Activated naive CD4-positive, alpha-beta T cell treated with anti-CD3 and anti-CD28 coated beads, Interleukin-2, amount 50 U/mL, for 24 hours (primary cell): ENCODE measurements around the gene SORL1.

Source experiments
- H3K27ac Mint-ChIP-seq: one replicate; pipeline ENCODE4 v1.8.0; 2021; ENCODE audit warnings: mild to moderate bottlenecking, mixed read lengths
- H3K27me3 Mint-ChIP-seq: one replicate; pipeline ENCODE4 v1.8.0; 2021; ENCODE audit warnings: mixed read lengths
- H3K36me3 Mint-ChIP-seq: one replicate; pipeline ENCODE4 v1.8.0; 2021; ENCODE audit warnings: mixed read lengths
- H3K4me1 Mint-ChIP-seq: one replicate; pipeline ENCODE4 v1.8.0; 2021; ENCODE audit warnings: mixed read lengths
- H3K4me3 Mint-ChIP-seq: one replicate; pipeline ENCODE4 v1.8.0; 2021; ENCODE audit warnings: mild to moderate bottlenecking, mixed read lengths
- H3K9me3 Mint-ChIP-seq: one replicate; pipeline ENCODE4 v1.8.0; 2021; ENCODE audit warnings: mixed read lengths

Gene SORL1

GRCh38 chr11:121515335-121515671, 63.2 kb downstream of the SORL1 start:
- no peak overlapping the region for H3K4me3 Mint-ChIP-seq
- H3K27me3 Mint-ChIP-seq = no peaks in the 10 kb centered on the region
- H3K9me3 Mint-ChIP-seq = no peaks in the 10 kb centered on the region

GRCh38 chr11:121517996-121518395, 65.9 kb downstream of the SORL1 start:
- Mint-ChIP-seq H3K36me3 (peaks cover 39% of the 10 kb centered on the region), H3K9me3 (no peaks in the 10 kb centered on the region), H3K4me3 (no peak overlapping the region), H3K27ac (peak overlapping the region; percentile 80), H3K27me3 (no peaks in the 10 kb centered on the region), H3K4me1 (peaks cover 71% of the 10 kb centered on the region)

More at GRCh38 chr11:121515335-121515671, 63.2 kb downstream of the SORL1 start:
- Mint-ChIP-seq H3K4me1 (peaks cover 71% of the 10 kb centered on the region), H3K36me3 (peaks cover 44% of the 10 kb centered on the region), H3K27ac (peak overlapping the region; percentile 27)

DNA sequence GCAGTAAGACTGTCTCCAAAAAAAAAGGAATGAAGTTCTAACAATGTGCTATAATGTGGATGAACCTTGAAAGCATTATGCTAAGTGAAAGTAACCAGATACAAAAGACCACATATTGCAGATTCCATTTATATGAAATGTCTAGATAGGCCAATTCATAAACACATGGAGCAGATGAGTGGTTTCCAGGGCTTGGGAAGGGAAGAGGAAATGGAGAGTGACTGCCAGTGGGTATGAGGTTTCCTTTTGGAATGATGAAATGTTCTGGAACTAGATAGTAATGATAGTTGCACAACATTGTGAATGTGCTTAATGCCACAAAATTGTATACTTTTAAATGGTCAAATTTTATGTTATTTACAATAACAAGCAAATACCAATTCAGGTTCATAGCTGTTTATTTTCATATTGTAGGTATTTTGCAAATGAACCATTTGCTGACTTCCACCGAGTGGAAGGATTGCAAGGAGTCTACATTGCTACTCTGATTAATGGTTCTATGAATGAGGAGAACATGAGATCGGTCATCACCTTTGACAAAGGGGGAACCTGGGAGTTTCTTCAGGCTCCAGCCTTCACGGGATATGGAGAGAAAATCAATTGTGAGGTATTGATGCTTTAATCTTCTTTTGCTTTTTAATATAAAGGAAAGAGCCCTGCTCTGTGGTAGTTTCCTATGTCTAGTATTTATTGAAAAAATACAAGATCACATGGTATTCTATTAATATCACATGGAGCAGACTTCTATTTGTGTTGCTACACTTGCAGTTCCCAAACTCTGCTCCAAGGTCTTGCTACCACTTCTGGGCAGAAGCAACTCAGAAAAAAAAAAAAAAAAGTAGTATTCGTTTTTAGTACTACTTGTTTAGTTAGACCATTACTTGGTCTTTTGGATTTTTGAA, 68.4 kb downstream of the SORL1 start:
- Mint-ChIP-seq H3K36me3 (peaks cover 46% of the 10 kb centered on the region), H3K4me3 (no peak overlapping the region), H3K27me3 (no peaks in the 10 kb centered on the region), H3K27ac (peak overlapping the region; percentile 93), H3K4me1 (peaks cover 46% of the 10 kb centered on the region), H3K9me3 (no peaks in the 10 kb centered on the region)

GRCh38 chr11:121521145-121522042, 69.3 kb downstream of the SORL1 start:
- Mint-ChIP-seq H3K4me1 (peaks cover 39% of the 10 kb centered on the region), H3K27ac (peak overlapping the region; percentile 87), H3K4me3 (no peak overlapping the region), H3K27me3 (no peaks in the 10 kb centered on the region), H3K36me3 (peaks cover 48% of the 10 kb centered on the region), H3K9me3 (no peaks in the 10 kb centered on the region)

DNA sequence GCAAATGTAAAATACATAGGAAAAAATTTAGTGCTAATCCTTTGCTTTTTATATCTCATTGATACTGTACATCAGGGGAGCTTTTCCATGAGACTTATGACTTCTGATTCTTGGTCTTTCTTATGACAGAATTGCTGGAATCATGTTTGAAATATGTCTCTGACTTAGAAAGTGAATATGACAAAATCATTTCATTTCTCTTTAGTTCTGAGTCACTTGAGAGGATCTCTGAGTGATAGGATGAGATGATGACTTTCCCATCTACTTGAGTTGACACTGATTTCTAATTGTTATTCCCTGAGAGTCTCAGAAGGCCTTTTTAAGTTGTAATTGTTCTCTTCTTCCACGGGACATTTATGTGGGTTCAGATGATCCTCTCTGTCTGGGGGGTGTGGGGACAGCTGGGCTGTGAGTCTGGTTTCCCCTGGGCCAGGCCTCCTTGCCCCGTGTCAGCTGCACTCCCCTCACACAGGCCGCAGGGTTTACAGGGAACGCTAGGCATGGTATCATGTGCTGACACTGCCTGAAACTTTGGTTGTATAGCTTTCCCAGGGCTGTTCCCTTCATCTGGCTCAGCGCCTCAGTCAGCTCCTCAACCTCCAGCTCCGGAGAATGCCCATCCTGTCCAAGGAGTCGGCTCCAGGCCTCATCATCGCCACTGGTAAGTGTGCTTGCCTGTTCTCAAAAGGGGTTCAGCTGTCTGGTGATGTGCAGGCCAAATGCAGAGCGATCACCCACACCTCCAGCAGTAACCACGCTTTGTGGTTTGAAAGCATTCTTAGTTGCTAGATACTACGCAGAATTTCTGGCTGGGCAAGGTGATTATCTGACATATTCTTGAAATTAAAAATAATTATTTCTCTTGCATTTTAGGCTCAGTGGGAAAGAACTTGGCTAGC, 70.2 kb downstream of the SORL1 start:
- H3K4me3 Mint-ChIP-seq = no peak overlapping the region
- no peaks in the 10 kb centered on the region for H3K27me3 Mint-ChIP-seq
- H3K36me3 Mint-ChIP-seq = peaks cover 48% of the 10 kb centered on the region
- peaks cover 42% of the 10 kb centered on the region for H3K4me1 Mint-ChIP-seq
- H3K27ac Mint-ChIP-seq = peak overlapping the region; percentile 87
- H3K9me3 Mint-ChIP-seq = no peaks in the 10 kb centered on the region

DNA sequence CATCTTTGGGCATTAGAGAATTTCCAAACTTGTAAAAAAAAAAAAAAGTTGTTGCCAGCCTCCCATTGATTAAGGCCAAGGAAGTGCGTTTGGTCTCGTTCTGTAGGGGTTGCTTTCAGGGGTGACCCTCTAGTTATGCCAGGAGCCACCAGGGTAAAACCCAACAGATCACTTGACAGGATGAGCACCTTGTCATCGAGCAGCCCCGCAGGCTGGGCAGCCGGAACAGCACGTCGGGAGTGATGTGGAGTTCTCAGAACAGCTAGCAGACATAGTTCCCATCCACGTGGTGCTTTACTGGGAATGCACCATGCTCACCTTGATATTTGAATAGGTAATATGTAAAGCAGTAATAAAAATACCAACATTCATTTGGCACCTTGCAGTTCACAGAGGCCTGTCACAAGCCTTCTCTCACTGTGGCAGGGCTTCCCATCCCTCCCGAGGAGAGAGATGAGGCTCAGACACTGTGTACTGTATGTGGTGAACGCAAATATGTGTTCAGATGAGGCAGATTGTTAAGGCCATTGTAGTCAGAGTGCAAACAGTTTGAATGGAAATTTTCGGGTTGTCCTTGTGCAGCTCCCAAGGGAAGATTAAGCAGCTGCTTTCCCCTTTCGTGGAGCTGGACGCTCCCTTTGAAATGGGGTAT, 71.6 kb downstream of the SORL1 start:
- no peaks in the 10 kb centered on the region for H3K27me3 Mint-ChIP-seq
- peaks cover 47% of the 10 kb centered on the region for H3K36me3 Mint-ChIP-seq
- H3K4me1 Mint-ChIP-seq = peaks cover 35% of the 10 kb centered on the region
- H3K27ac Mint-ChIP-seq = peak overlapping the region; percentile 59
- no peak overlapping the region for H3K4me3 Mint-ChIP-seq
- H3K9me3 Mint-ChIP-seq = no peaks in the 10 kb centered on the region

DNA sequence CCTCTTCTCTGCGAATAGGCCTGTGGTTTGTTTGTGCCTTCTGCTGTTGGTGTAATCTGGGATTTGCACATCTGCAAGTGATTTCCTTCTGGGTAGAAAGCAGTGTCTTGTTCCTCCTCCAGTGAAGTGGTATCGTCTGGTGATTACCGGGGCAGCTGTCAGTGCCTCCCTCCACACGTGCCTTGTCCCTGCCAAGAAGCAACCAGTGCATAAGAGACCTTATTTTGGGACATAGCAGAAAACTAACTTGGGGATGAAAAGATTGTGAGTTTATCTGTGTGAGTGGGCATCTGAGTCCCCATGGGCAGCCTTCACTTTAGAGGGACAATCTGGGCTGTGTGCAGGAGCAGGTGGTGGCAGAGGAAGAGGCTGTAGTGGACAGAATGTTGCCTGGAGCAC, 72.1 kb downstream of the SORL1 start:
- Mint-ChIP-seq H3K9me3 (no peaks in the 10 kb centered on the region), H3K36me3 (peaks cover 50% of the 10 kb centered on the region), H3K27ac (peak overlapping the region; percentile 59), H3K4me3 (no peak overlapping the region), H3K27me3 (no peaks in the 10 kb centered on the region), H3K4me1 (peaks cover 35% of the 10 kb centered on the region)

- Mint-ChIP-seq H3K4me1 (peaks cover 38% of the 10 kb centered on the region), H3K36me3 (peaks cover 56% of the 10 kb centered on the region), H3K9me3 (peaks cover 8% of the 10 kb centered on the region), H3K27ac (no peak overlapping the region), H3K27me3 (no peaks in the 10 kb centered on the region), H3K4me3 (no peak overlapping the region)
Observed at GRCh38 chr11:121525376-121525775, 73.3 kb downstream of the SORL1 start.

- no peak overlapping the region for H3K4me3 Mint-ChIP-seq
- peaks cover 13% of the 10 kb centered on the region for H3K9me3 Mint-ChIP-seq
- no peaks in the 10 kb centered on the region for H3K27me3 Mint-ChIP-seq
- H3K27ac Mint-ChIP-seq = peak overlapping the region; percentile 52
- H3K4me1 Mint-ChIP-seq = peaks cover 51% of the 10 kb centered on the region
- H3K36me3 Mint-ChIP-seq = peaks cover 45% of the 10 kb centered on the region
Observed at GRCh38 chr11:121530257-121530656, 78.1 kb downstream of the SORL1 start.

DNA sequence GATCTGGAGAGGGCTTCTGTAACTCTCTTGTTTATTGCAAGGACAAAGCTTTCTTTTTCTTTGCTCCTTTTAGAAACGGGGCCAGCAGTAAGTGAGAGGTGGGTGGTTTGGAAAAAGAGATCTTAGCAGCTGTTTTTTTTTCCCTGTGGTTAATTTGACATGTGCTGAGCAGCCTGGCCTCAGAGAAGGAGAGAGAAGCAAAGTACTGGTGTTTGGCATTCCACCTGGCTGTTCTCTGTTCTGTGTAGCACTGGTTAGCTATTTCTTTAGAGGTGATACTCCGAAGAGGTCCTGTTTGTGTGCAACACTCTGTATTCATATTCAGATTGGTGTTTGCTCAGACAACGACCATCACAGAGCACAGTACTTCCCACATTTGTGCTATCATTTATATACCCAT, 81.5 kb downstream of the SORL1 start:
- Mint-ChIP-seq H3K4me1 (peaks cover 63% of the 10 kb centered on the region), H3K27me3 (no peaks in the 10 kb centered on the region), H3K4me3 (peak overlapping the region; percentile 30), H3K9me3 (peaks cover 13% of the 10 kb centered on the region), H3K36me3 (peaks cover 26% of the 10 kb centered on the region), H3K27ac (peak overlapping the region; percentile 87)

- Mint-ChIP-seq H3K27ac (peak overlapping the region; percentile 87), H3K4me1 (peaks cover 68% of the 10 kb centered on the region), H3K4me3 (no peak overlapping the region), H3K27me3 (no peaks in the 10 kb centered on the region), H3K36me3 (peaks cover 23% of the 10 kb centered on the region), H3K9me3 (peaks cover 13% of the 10 kb centered on the region)
Observed at GRCh38 chr11:121534131-121535093, 82.3 kb downstream of the SORL1 start.

- Mint-ChIP-seq H3K4me3 (no peak overlapping the region), H3K27ac (peak overlapping the region; percentile 13), H3K9me3 (peaks cover 6% of the 10 kb centered on the region), H3K4me1 (peaks cover 69% of the 10 kb centered on the region), H3K36me3 (peaks cover 20% of the 10 kb centered on the region), H3K27me3 (no peaks in the 10 kb centered on the region)
Observed at GRCh38 chr11:121535129-121535796, 83.1 kb downstream of the SORL1 start.

GRCh38 chr11:121536126-121536525, 84.0 kb downstream of the SORL1 start:
- H3K9me3 Mint-ChIP-seq = no peaks in the 10 kb centered on the region
- H3K27ac Mint-ChIP-seq = no peak overlapping the region
- no peak overlapping the region for H3K4me3 Mint-ChIP-seq
- peaks cover 75% of the 10 kb centered on the region for H3K4me1 Mint-ChIP-seq
- H3K36me3 Mint-ChIP-seq = peaks cover 15% of the 10 kb centered on the region
- H3K27me3 Mint-ChIP-seq = no peaks in the 10 kb centered on the region
